A549 (cell line): ENCODE results near the gene IGFN1. TPM values are rescaled to one million over a fixed set of nuclear protein-coding genes. Genes with fewer than 3 reads are reported as not detected.

Experiments used
- ATAC-seq, 2 experiments: fragments of 200-7000 bp in 1 of 2; fragments of >200 bp in 1 of 2; cut with Nextera tagmentation in 1 of 2; cut with Tn5 transposase in 1 of 2; 3 replicates each; pipeline versions ENCODE4 v1.8.0 to v1.9.1; 2018 to 2020; ENCODE audit warnings: mild to moderate bottlenecking in 1 of 2, moderate library complexity in 1 of 2
- CTCF ChIA-PET: fragments of 300-600 bp; sonication (Branson Sonifier 250); formaldehyde crosslinking; extraction: SDS; loops from one replicate; lab custom pipeline; 2021; ENCODE audit warnings: antibody characterized with exemption, inconsistent platforms; lab: Yijun Ruan, JAX
- POLR2A ChIA-PET: fragments of 350-600 bp; formaldehyde crosslinking; extraction: SDS; loops from one replicate; lab custom pipeline; 2021; ENCODE audit warnings: antibody characterized with exemption, inconsistent platforms; lab: Yijun Ruan, JAX
- DNase-seq, 2 experiments: peaks; one replicate each; pipeline versions ENCODE4 v3.0.0 to v3.0.0-alpha.2; 2011 to 2016; ENCODE audit warnings: low read depth in 1 of 2, low spot score in 1 of 2
- FAIRE-seq: peaks from 2 replicates; lab custom pipeline; 2011; peaks lifted over from hg19 to GRCh38; lab: Jason Lieb, UNC
- H3K27ac ChIP-seq, 2 experiments: fragments of >200 bp; sonication (Bioruptor Twin); formaldehyde crosslinking; 3 replicates each; pipeline ENCODE4 v1.5.1; 2016 to 2017
- H3K4me1 ChIP-seq: fragments of >200 bp; sonication (Bioruptor Twin); formaldehyde crosslinking; 3 replicates; pipeline ENCODE4 v1.6.1; 2016
- H3K4me2 ChIP-seq: fragments of >200 bp; sonication (Bioruptor Twin); formaldehyde crosslinking; 3 replicates; pipeline ENCODE4 v1.6.1; 2016
- H3K4me3 ChIP-seq: fragments of >200 bp; sonication (Bioruptor Twin); formaldehyde crosslinking; 3 replicates; pipeline ENCODE4 v1.5.1; 2016
- H3K9me3 ChIP-seq: fragments of >200 bp; sonication (Bioruptor Twin); formaldehyde crosslinking; 3 replicates; pipeline ENCODE4 v1.6.1; 2016
- CBX2 ChIP-seq: fragments of 200-600 bp; sonication (generic); IDR thresholded peaks from 2 replicates; pipeline ENCODE4 v1.6.1; 2016; ENCODE audit warnings: low read depth, mild to moderate bottlenecking, borderline replicate concordance
- CBX8 ChIP-seq: fragments of 200-600 bp; sonication (generic); IDR thresholded peaks from 2 replicates; pipeline ENCODE4 v1.6.1; 2016
- CHD4 ChIP-seq: fragments of 200-600 bp; sonication (generic); IDR thresholded peaks from 2 replicates; pipeline ENCODE4 v1.6.1; 2016; ENCODE audit warnings: antibody characterized with exemption, mild to moderate bottlenecking, borderline replicate concordance
- EHMT2 ChIP-seq: fragments of 200-600 bp; sonication (generic); IDR thresholded peaks from 2 replicates; pipeline ENCODE4 v1.6.1; 2016; ENCODE audit warnings: antibody characterized with exemption, low read depth, mild to moderate bottlenecking, moderate library complexity
- EP300 ChIP-seq, 2 experiments: fragments of >200 bp; sonication (Bioruptor Twin); formaldehyde crosslinking; IDR thresholded peaks; 2 replicates in 1 of 2; 3 replicates in 1 of 2; pipeline ENCODE4 v1.6.1; 2016 to 2017
- FOSL2 ChIP-seq, 2 experiments: fragments of 450-650 bp in 1 of 2; fragments of >200 bp in 1 of 2; sonication (Bioruptor Twin) in 1 of 2; formaldehyde crosslinking; IDR thresholded peaks; 2 replicates each; pipeline versions ENCODE4 v1.5.0 to v1.6.1; 2016 to 2020; ENCODE audit warnings: mild to moderate bottlenecking in 1 of 2, moderate library complexity in 1 of 2
- FOXS1 ChIP-seq: fragments of 250-450 bp; sonication (Bioruptor Pico); IDR thresholded peaks from 2 replicates; pipeline ENCODE4 v1.5.0; 2020; ENCODE audit warnings: mild to moderate bottlenecking, moderate library complexity
- HOXB13 ChIP-seq: fragments of 250-450 bp; sonication (Bioruptor Pico); IDR thresholded peaks from 2 replicates; pipeline ENCODE4 v1.5.0; 2020; ENCODE audit warnings: low read depth, mild to moderate bottlenecking, moderate library complexity
- HOXB5 ChIP-seq: fragments of 250-450 bp; sonication (Bioruptor Pico); IDR thresholded peaks from 2 replicates; pipeline ENCODE4 v1.5.0; 2020; ENCODE audit warnings: mild to moderate bottlenecking, moderate library complexity
- NFE2L2 ChIP-seq: fragments of 150-350 bp; conservative IDR thresholded peaks from 2 replicates; pipeline ENCODE4 v1.6.1; 2014; ENCODE audit warnings: low read length
- NPAS2 ChIP-seq: fragments of 250-450 bp; sonication (Bioruptor Pico); IDR thresholded peaks from 2 replicates; pipeline ENCODE4 v1.8.0; 2022; ENCODE audit warnings: mild to moderate bottlenecking, moderate library complexity, borderline replicate concordance
- RARB ChIP-seq: fragments of 250-450 bp; sonication (Bioruptor Pico); IDR thresholded peaks from 2 replicates; pipeline ENCODE4 v1.8.0; 2021; ENCODE audit warnings: mild to moderate bottlenecking, moderate library complexity
- RFX5 ChIP-seq: fragments of 450-650 bp; IDR thresholded peaks from 2 replicates; pipeline ENCODE4 v1.7.1; 2014; ENCODE audit warnings: antibody characterized with exemption, mild to moderate bottlenecking, moderate library complexity
- RNF2 ChIP-seq: fragments of 200-600 bp; sonication (generic); IDR thresholded peaks from 2 replicates; pipeline ENCODE4 v1.6.1; 2016; ENCODE audit warnings: low read depth, mild to moderate bottlenecking, antibody characterized with exemption, moderate library complexity, borderline replicate concordance
- TFCP2L1 ChIP-seq: fragments of 250-450 bp; sonication (Bioruptor Pico); IDR thresholded peaks from 2 replicates; pipeline ENCODE4 v1.5.0; 2021; ENCODE audit warnings: mild to moderate bottlenecking
- WGBS: methylation state at CpG from one replicate; pipeline ENCODE4 v1.1.6; 2017; ENCODE audit errors: missing lambda C conversion rate; 5-methylcytosine and 5-hydroxymethylcytosine counted together
- polyA plus RNA-seq, 4 experiments: library from polyadenylated mRNA; depleted of rRNA in 3 of 4; stranded (reverse); fragments of >200 nt; fragmentation: RNase III in 1 of 4; extraction: RNeasy Plus Mini Kit Qiagen cat#74134 plus additional on column Dnase treatment in 1 of 4; gene quantifications; 2 replicates in 3 of 4; 3 replicates in 1 of 4; pipeline ENCODE4 v1.2.3, GENCODE V29; 2011 to 2017
- TF ChIP-seq, protein P1 (sequence below): fragments of 250-450 bp; sonication (Bioruptor Pico); IDR thresholded peaks from 2 replicates; pipeline ENCODE4 v1.5.0; 2021; ENCODE audit warnings: mild to moderate bottlenecking, moderate library complexity, borderline replicate concordance
- TF ChIP-seq, protein P2 (sequence below): fragments of 250-450 bp; sonication (Bioruptor Pico); IDR thresholded peaks from 2 replicates; pipeline ENCODE4 v1.5.0; 2020; ENCODE audit warnings: low read depth, mild to moderate bottlenecking, moderate library complexity
- TF ChIP-seq, protein P3 (sequence below): fragments of >200 bp; sonication (Bioruptor Twin); formaldehyde crosslinking; IDR thresholded peaks from 3 replicates; pipeline ENCODE4 v1.5.1; 2016
- TF ChIP-seq, protein P4 (sequence below): IDR thresholded peaks from 2 replicates; pipeline ENCODE4 v1.6.1; 2012
- TF ChIP-seq, protein P5 (sequence below): fragments of 450-650 bp; IDR thresholded peaks from 2 replicates; pipeline ENCODE4 v1.6.1; 2014; ENCODE audit warnings: antibody characterized with exemption

IGFN1 gene
- polyA plus RNA-seq, 2 of the 4 experiments (the other 2 are of a cell fraction), result 0.03 to 4.7 TPM

DNA sequence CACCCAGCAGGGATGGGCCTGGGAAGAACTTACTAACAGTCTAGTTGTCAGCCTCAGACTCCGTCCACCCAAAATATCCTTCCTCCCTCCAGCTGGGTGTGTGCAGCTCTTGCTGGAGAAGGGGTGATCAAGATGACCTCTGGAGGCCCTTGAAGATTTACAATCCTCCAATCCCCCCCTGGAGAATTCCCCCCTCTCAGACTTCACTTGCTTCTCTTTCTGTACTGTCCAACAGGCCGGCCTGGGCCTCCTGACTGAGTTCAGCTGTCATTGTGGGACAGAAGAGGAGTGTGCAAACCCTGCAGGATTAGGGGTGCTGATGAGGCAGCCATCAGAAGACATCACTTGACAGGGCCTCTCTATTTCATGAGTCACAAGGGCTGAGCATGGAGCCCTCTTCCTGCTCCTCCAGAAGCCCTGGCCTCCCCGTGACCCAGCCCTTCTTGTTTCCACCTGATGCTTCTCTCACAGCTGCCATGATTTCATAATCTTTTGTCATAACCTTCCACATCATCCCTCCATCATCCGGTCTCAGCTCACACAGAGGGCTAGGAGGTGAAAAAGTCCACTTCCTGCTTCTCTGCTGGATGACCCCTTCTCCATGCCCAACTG is 17.5 kb upstream of the IGFN1 start:
- TF ChIP-seq RFX5, result no peak
- TF ChIP-seq RARB (CRISPR knock-in tag), result no peak
- no peak for TF ChIP-seq CBX2
- TF ChIP-seq NPAS2, result no peak
- TF ChIP-seq, protein P1, sequence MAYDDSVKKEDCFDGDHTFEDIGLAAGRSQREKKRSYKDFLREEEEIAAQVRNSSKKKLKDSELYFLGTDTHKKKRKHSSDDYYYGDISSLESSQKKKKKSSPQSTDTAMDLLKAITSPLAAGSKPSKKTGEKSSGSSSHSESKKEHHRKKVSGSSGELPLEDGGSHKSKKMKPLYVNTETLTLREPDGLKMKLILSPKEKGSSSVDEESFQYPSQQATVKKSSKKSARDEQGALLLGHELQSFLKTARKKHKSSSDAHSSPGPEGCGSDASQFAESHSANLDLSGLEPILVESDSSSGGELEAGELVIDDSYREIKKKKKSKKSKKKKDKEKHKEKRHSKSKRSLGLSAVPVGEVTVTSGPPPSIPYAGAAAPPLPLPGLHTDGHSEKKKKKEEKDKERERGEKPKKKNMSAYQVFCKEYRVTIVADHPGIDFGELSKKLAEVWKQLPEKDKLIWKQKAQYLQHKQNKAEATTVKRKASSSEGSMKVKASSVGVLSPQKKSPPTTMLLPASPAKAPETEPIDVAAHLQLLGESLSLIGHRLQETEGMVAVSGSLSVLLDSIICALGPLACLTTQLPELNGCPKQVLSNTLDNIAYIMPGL, result no peak
- TF ChIP-seq, protein P2, sequence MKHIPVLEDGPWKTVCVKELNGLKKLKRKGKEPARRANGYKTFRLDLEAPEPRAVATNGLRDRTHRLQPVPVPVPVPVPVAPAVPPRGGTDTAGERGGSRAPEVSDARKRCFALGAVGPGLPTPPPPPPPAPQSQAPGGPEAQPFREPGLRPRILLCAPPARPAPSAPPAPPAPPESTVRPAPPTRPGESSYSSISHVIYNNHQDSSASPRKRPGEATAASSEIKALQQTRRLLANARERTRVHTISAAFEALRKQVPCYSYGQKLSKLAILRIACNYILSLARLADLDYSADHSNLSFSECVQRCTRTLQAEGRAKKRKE, result no peak
- no peak for TF ChIP-seq HOXB5 (CRISPR knock-in tag)
- no peak for TF ChIP-seq RNF2
- TF ChIP-seq, protein P3, sequence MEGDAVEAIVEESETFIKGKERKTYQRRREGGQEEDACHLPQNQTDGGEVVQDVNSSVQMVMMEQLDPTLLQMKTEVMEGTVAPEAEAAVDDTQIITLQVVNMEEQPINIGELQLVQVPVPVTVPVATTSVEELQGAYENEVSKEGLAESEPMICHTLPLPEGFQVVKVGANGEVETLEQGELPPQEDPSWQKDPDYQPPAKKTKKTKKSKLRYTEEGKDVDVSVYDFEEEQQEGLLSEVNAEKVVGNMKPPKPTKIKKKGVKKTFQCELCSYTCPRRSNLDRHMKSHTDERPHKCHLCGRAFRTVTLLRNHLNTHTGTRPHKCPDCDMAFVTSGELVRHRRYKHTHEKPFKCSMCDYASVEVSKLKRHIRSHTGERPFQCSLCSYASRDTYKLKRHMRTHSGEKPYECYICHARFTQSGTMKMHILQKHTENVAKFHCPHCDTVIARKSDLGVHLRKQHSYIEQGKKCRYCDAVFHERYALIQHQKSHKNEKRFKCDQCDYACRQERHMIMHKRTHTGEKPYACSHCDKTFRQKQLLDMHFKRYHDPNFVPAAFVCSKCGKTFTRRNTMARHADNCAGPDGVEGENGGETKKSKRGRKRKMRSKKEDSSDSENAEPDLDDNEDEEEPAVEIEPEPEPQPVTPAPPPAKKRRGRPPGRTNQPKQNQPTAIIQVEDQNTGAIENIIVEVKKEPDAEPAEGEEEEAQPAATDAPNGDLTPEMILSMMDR, result no peak
- POLR2A ChIA-PET, result interaction anchor here (0.6 kb wide), 1 partner anchor 72 kb away, joined by 4 read pairs; no protein-coding TSS in a partner anchor
- WGBS, result 84% methylated on average over 4 of the region's 4 CpGs
- ATAC-seq (no peak), FAIRE-seq (no peak), DNase-seq (peak in 1 of 2 experiments; percentile 29)
- Histone ChIP-seq H3K27ac (peak overlapping the region in 1 of 2 experiments; percentile 11; a peak in 2 of 6 replicates), H3K4me3 (no peak overlapping the region), H3K9me3 (no peaks in the 10 kb centered on the region), H3K4me1 (peaks cover 47% of the 10 kb centered on the region), H3K4me2 (no peak overlapping the region)
- CTCF ChIA-PET, result interaction anchor here (1.9 to 3.2 kb wide), 5 partner anchors 11 to 188 kb away, joined by 5 to 16 read pairs (median 8); no protein-coding TSS in a partner anchor

DNA sequence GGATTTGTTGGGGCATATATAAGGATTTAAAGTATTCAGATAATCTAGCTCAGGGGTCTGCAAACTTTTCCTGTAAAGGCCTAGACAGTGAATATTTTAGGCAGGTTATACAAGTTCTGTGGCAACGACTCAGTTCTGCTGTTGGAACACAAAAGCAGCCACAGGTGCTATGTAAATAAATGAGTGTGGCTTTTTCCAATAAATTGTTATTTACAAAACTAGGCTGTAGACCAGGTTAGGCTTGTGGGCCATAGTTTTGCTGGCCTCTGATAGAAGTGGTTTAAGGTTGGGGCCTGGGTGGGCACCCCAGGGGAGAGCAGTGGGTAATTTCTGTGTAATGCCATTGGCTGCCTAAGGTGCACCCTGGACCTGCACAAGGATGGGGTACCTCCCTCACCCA is 16.9 kb upstream of the IGFN1 start:
- no peak for TF ChIP-seq NFE2L2
- POLR2A ChIA-PET, result no interaction called here
- no peak overlapping the region for H3K4me3 ChIP-seq
- peaks cover 47% of the 10 kb centered on the region for H3K4me1 ChIP-seq
- DNase-seq (no peak), ATAC-seq (no peak), FAIRE-seq (no peak)
- no peak overlapping the region for H3K4me2 ChIP-seq
- 60% methylated on average over 1 of the region's 1 CpG for WGBS
- no peaks in the 10 kb centered on the region; the same call in 2 of the 3 replicates for H3K9me3 ChIP-seq
- CTCF ChIA-PET, result interaction anchor here (0.6 to 3.2 kb wide), 6 partner anchors 11 to 917 kb away, joined by 3 to 16 read pairs (median 6); no protein-coding TSS in a partner anchor
- peak overlapping the region in 1 of 2 experiments; percentile 11; a peak in 2 of 6 replicates for H3K27ac ChIP-seq

DNA sequence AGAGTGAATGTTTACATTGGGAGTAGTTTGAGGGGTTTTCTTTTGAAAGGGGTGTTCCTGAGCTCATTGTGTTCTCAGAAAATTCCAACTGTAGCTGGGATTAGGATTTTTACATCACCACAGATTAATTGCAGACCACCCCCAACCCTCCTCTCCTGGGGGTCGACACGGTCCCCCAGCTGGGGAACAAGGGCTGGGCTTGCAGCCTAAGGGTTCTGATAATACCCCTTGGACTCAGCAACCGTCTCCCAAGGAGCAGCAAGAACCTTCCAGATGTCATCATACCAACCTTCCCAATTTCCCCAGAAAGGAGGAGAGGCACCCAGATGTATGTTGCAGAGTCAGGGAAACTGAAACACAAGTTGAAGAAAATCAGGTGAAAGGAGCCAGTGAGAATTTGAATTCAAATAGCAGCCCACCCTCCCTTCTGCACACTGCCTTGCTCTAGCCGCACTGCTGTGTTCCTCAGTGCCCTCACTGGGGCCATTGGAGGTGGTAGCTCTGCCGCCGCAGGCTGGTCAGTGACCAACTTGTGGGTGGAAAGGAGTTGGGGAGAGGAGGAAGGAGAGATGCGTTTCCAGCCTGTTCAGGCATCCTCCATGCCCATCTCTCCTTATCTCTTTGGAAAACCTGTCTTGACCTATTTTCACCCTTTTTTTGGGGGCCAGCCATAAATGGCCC is 14.7 kb upstream of the IGFN1 start:
- Histone ChIP-seq H3K27ac (peak overlapping the region in 1 of 2 experiments; percentile 41; a peak in 1 of 6 replicates), H3K4me2 (no peak overlapping the region), H3K4me3 (no peak overlapping the region), H3K9me3 (no peaks in the 10 kb centered on the region; the same call in 2 of the 3 replicates), H3K4me1 (peaks cover 35% of the 10 kb centered on the region; the same call in 2 of the 3 replicates)
- ATAC-seq (no peak), FAIRE-seq (no peak), DNase-seq (no peak)
- WGBS, result 67% methylated on average over 7 of the region's 7 CpGs
- CTCF ChIA-PET, result interaction anchor here (0.6 to 1.5 kb wide), 9 partner anchors 8 to 260 kb away, joined by 3 to 5 read pairs (median 3); partner anchors contain the start of gene TMEM9
- POLR2A ChIA-PET, result no interaction called here
- TF ChIP-seq TFCP2L1 (CRISPR knock-in tag), result no peak
- no peak for TF ChIP-seq EHMT2
- no peak for TF ChIP-seq FOXS1 (CRISPR knock-in tag)
- no peak for TF ChIP-seq FOSL2 (IDR thresholded peaks at IDR 0.05)
- no peak for TF ChIP-seq FOSL2 (CRISPR knock-in tag; IDR thresholded peaks at IDR 0.05)
- TF ChIP-seq, protein P4, sequence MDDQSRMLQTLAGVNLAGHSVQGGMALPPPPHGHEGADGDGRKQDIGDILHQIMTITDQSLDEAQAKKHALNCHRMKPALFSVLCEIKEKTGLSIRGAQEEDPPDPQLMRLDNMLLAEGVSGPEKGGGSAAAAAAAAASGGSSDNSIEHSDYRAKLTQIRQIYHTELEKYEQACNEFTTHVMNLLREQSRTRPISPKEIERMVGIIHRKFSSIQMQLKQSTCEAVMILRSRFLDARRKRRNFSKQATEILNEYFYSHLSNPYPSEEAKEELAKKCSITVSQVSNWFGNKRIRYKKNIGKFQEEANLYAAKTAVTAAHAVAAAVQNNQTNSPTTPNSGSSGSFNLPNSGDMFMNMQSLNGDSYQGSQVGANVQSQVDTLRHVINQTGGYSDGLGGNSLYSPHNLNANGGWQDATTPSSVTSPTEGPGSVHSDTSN, result no peak
- TF ChIP-seq CBX8, result no peak
- TF ChIP-seq CHD4, result no peak
- TF ChIP-seq, protein P5, sequence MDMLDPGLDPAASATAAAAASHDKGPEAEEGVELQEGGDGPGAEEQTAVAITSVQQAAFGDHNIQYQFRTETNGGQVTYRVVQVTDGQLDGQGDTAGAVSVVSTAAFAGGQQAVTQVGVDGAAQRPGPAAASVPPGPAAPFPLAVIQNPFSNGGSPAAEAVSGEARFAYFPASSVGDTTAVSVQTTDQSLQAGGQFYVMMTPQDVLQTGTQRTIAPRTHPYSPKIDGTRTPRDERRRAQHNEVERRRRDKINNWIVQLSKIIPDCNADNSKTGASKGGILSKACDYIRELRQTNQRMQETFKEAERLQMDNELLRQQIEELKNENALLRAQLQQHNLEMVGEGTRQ, result no peak
- TF ChIP-seq EP300 (IDR thresholded peaks at IDR 0.05), result no peak
- TF ChIP-seq HOXB13 (CRISPR knock-in tag), result no peak
